ENCODE results near the gene VSIG10L.

Gene VSIG10L

DNA sequence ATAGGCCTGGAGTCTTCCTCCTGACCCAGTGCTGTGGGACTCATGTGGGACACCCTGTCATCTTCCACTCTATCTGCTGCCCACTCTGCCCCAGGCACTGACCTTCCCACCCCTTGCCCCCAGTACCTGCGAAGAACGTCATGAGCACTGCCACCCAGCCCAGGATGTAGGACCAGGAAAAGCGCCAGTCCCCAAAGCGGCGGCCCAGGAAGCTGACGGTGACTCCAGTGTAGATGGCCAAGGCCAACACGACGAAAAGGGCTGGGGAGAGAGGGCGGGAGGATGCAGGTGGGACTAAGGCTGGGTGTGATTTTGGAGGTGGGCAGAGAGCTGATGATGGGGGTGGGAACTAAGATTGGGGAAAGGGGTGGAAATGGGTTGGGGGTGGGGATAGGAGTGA is 38.4 kb upstream of the VSIG10L start:
- no peak overlapping the region for H3K4me3 ChIP-seq (replicated peaks in 1 of 2; ENCODE audit: low read depth in 2 of 2, low read length in 2 of 2)
- DNase-seq (ENCODE audit: low read depth in 2 of 2): no peak
- TF ChIP-seq, protein P1, sequence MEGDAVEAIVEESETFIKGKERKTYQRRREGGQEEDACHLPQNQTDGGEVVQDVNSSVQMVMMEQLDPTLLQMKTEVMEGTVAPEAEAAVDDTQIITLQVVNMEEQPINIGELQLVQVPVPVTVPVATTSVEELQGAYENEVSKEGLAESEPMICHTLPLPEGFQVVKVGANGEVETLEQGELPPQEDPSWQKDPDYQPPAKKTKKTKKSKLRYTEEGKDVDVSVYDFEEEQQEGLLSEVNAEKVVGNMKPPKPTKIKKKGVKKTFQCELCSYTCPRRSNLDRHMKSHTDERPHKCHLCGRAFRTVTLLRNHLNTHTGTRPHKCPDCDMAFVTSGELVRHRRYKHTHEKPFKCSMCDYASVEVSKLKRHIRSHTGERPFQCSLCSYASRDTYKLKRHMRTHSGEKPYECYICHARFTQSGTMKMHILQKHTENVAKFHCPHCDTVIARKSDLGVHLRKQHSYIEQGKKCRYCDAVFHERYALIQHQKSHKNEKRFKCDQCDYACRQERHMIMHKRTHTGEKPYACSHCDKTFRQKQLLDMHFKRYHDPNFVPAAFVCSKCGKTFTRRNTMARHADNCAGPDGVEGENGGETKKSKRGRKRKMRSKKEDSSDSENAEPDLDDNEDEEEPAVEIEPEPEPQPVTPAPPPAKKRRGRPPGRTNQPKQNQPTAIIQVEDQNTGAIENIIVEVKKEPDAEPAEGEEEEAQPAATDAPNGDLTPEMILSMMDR (IDR thresholded peaks at IDR 0.05; ENCODE audit: low read depth, low read length): no peak

DNA sequence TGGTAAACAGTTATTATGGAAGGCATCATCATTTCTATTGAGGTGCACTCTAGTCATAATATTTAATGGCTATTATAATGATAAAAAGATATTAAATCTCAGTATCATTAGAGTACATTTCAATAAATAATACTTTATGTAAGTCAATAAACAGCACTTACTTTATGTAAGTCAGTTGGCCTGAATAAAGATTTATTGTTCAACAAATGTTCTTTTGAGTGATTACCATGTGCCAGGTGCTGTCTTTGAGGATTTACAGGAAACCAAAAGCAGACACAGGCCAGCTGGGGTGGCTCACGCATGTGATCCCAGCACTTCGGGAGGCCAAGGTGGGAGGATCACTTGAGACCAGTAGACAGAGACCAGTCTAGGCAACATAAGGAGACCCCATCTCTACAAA is 35.5 kb upstream of the VSIG10L start:
- H3K4me3 ChIP-seq (replicated peaks in 1 of 2; ENCODE audit: low read depth in 2 of 2, low read length in 2 of 2): no peak overlapping the region
- TF ChIP-seq, protein P1 (IDR thresholded peaks at IDR 0.05; ENCODE audit: low read depth, low read length): no peak
- no peak for DNase-seq (ENCODE audit: low read depth in 2 of 2)

DNA sequence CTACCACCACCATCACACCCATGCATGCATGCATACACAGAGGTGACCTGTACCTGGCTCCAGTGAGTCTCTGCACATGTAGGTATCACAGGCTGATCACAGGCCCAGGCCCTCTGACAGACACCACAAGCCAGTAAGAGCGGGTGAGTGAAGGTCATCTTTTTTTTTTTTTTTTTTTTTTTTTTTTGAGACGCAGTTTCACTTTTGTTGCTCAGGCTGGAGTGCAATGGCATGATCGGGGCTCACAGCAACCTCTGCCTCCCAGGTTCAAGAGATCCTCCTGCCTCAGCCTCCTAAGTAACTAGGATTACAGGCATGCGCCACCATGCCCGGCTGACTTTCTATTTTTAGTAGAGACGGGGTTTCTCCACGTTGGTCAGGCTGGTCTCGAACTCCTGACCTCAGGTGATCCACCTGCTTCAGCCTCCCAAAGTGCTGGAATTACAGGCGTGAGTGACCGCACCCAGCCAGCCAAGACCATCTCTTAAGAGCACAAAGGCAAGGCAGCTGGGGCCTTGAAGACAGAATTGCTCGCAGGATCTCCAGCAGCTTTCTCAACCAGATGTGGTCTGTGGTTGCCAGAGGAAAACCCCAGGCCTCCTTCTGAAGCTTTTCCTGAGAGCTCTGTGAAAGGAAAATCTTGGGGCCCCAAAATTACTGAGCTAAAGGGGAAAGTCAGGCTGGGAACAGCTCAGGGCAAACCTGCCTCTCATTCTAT is 33.7 kb upstream of the VSIG10L start:
- DNase-seq (ENCODE audit: low read depth in 2 of 2): no peak
- TF ChIP-seq, protein P1 (IDR thresholded peaks at IDR 0.05; ENCODE audit: low read depth, low read length): no peak

DNA sequence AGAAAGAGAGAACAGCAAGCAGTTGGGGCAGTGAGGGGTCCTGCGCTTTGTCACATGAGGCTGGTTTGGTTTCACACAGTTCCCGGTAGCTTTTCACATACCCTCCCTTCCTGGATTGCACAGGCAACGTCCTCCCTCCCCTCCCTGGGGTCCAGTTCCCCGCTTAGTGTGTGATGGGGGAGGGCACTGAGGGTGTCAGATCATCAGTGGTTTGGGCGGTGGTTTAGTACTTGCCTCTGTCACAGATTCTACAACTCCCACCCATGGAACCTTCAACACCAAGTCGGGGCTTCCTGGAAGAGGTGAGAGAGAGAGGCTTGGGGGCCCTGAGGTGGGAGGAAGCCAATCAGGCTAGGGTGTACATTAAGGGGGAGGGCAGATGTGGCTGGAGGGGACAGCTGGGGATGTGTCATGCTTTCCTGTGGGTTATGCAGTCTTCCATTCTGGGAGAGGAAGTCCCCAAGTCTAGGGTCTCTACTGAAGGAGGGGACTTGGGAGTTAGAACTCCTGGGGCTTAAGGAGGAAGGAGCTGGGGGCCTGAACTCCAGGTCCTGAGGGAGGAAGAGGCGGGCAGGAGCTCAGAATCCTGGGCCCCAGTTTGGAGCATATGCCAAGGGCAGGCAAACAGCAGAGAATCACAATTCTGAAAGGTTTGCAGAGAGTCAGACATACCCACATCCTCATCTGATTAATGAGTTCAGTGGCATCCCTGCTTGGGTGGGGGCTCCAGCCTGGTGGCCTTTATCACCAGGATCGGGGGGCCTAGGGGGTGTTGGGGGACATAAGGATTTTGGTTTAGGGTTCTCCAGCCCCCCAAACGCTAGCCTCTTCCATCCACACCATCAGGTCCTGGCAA is 30.9 kb upstream of the VSIG10L start, which contains the start of gene NKG7:
Gene NKG7 (minus strand): TSS at position 6 of the 856 bp plus-strand sequence. CDS start 119 bp downstream, outside the sequence.
- TF ChIP-seq, protein P1 (IDR thresholded peaks at IDR 0.05; ENCODE audit: low read depth, low read length): no peak
- no peak within 1 kb of the TSS for H3K4me3 ChIP-seq (replicated peaks in 1 of 2; ENCODE audit: low read depth in 2 of 2, low read length in 2 of 2)
- no peak for DNase-seq (ENCODE audit: low read depth in 2 of 2)

More for the DNA sequence above, 33.7 kb upstream of the VSIG10L start:
- H3K4me3 ChIP-seq (replicated peaks in 1 of 2; ENCODE audit: low read depth in 2 of 2, low read length in 2 of 2): no peak overlapping the region

DNA sequence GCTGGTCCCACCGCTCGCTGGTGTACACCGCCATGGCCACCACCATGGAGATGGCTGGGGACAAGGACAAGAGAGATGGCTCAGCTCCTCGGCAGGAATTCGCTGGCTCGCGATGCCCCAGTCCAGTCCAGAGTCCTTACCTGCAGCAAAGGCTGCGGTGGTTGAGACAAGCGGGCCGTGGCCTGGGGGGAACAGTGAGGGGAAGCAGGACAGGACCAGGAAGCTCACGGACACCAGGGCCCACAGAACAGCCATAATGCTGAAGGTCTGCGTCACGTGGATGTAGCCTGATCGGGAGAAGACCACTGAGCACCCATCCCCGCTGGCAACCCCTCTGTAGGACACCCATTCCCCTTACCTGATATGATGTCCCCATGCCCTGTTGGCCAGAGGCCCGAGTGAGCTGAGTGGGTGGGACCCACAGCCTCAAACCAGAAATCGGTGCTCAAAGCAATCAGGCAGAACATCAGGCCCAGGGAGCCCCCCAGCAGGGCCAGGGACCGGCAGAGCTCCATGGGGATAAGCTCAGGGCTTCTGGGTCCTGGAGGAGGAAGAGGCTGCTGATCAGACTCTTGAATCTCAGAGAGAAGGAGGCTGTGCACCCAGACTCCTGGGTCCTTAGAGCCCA is 30.2 kb upstream of the VSIG10L start:
- DNase-seq (ENCODE audit: low read depth in 2 of 2): no peak
- no peak overlapping the region for H3K4me3 ChIP-seq (replicated peaks in 1 of 2; ENCODE audit: low read depth in 2 of 2, low read length in 2 of 2)
- TF ChIP-seq, protein P1 (IDR thresholded peaks at IDR 0.05; ENCODE audit: low read depth, low read length): no peak

DNA sequence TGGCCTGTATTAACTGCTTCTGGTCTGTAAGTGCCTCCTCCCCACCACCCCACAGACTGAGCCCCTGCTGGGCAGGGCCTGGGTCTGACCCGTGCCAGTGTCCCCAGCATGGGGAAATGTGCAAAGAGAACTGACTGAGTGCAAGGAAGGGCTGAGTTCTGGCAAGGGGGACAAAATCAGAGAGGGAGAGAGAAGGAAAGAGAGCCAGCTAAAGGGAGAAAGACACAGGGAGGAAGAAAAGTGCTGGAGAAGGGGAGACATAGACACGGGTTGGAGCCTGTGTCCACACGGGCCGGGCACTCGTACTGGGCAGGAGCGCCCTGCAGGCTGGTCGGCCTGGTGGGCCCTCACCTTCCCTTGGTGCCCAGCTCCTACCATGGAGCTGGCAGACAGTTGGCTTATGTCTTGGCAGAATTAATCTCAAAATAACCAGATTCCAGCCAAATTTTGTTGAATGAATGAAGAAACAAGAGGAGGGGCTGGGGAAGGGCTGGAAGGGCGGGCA is 29.3 kb upstream of the VSIG10L start:
- DNase-seq (ENCODE audit: low read depth in 2 of 2): no peak
- TF ChIP-seq, protein P1 (IDR thresholded peaks at IDR 0.05; ENCODE audit: low read depth, low read length): no peak
- no peak overlapping the region for H3K4me3 ChIP-seq (replicated peaks in 1 of 2; ENCODE audit: low read depth in 2 of 2, low read length in 2 of 2)
